SU-DHL-6 (cell line): ENCODE data around the gene ADAM10.

Experiments used
- H2AFZ ChIP-seq: fragments of 200-600 bp; sonication (generic); 2 replicates; pipeline ENCODE4 v1.6.1; 2014; ENCODE audit warnings: low read depth, mild to moderate bottlenecking, moderate library complexity, mixed read lengths, antibody characterized with exemption, low read length; ENCODE audit not compliant: severe bottlenecking
- H3F3A ChIP-seq: fragments of 200-600 bp; shearing (Covaris generic); 2 replicates; pipeline ENCODE4 v1.6.0; 2016; ENCODE audit warnings: antibody characterized with exemption, mild to moderate bottlenecking; ENCODE audit not compliant: insufficient read depth
- H3K27ac ChIP-seq: fragments of 200-600 bp; sonication (generic); 2 replicates; pipeline ENCODE4 v1.5.1; 2016; ENCODE audit warnings: low read depth, mild to moderate bottlenecking, low read length, moderate library complexity, mixed read lengths
- H3K27me3 ChIP-seq: fragments of 200-600 bp; sonication (generic), shearing (Covaris generic); 2 replicates; pipeline ENCODE4 v1.6.0; 2014; ENCODE audit warnings: mild to moderate bottlenecking, low read length
- H3K36me3 ChIP-seq: fragments of 200-600 bp; sonication (generic); 2 replicates; pipeline ENCODE4 v1.6.1; 2014; ENCODE audit warnings: mild to moderate bottlenecking, low read length, mixed read lengths
- H3K4me2 ChIP-seq: fragments of 300-600, 200-600 bp; shearing (Covaris generic), sonication (generic); 2 replicates; pipeline ENCODE4 v1.6.0; 2014; ENCODE audit warnings: low read length, low read depth, mild to moderate bottlenecking; ENCODE audit not compliant: poor library complexity, severe bottlenecking
- H3K4me3 ChIP-seq: fragments of 200-600 bp; sonication (generic); 2 replicates; pipeline ENCODE4 v1.5.1; 2014; ENCODE audit warnings: antibody characterized with exemption, low read length, mild to moderate bottlenecking, mixed read lengths; ENCODE audit not compliant: insufficient read depth, poor library complexity, severe bottlenecking
- H3K79me2 ChIP-seq: fragments of 200-600 bp; sonication (generic); 2 replicates; pipeline ENCODE4 v1.6.1; 2014; ENCODE audit warnings: mild to moderate bottlenecking, low read length, moderate library complexity; ENCODE audit not compliant: insufficient read depth
- H3K9ac ChIP-seq: fragments of 200-600 bp; sonication (generic); 2 replicates; pipeline ENCODE4 v1.7.0; 2014; ENCODE audit warnings: mild to moderate bottlenecking, low read length
- H3K9me2 ChIP-seq: fragments of 200-600 bp; sonication (generic); replicated peaks from 2 replicates; pipeline ENCODE4 v1.6.1; 2014; ENCODE audit warnings: low read length; ENCODE audit not compliant: insufficient read depth
- H3K9me3 ChIP-seq: fragments of 200-600 bp; sonication (generic); 2 replicates; pipeline ENCODE4 v1.6.1; 2014; ENCODE audit warnings: low read length, mixed read lengths; ENCODE audit not compliant: insufficient read depth
- H4K20me1 ChIP-seq: fragments of 200-600 bp; sonication (generic); 2 replicates; pipeline ENCODE4 v1.6.1; 2014; ENCODE audit warnings: low read depth, mild to moderate bottlenecking, antibody characterized with exemption, low read length, moderate library complexity, mixed read lengths
- EZH2phosphoT487 ChIP-seq: fragments of 200-600 bp; sonication (generic), shearing (Covaris generic); conservative IDR thresholded peaks from 2 replicates; pipeline ENCODE4 v1.6.1; 2018; ENCODE audit warnings: mild to moderate bottlenecking, antibody characterized with exemption, low read length, moderate library complexity, mixed read lengths
- TF ChIP-seq, protein P1 (sequence below): fragments of 200-600 bp; sonication (generic); IDR thresholded peaks from one replicate; pipeline ENCODE4 v1.5.1; 2017; ENCODE audit warnings: antibody characterized with exemption, mild to moderate bottlenecking, low read length, moderate library complexity; ENCODE audit not compliant: insufficient read depth, poor library complexity, severe bottlenecking

ADAM10 gene

DNA sequence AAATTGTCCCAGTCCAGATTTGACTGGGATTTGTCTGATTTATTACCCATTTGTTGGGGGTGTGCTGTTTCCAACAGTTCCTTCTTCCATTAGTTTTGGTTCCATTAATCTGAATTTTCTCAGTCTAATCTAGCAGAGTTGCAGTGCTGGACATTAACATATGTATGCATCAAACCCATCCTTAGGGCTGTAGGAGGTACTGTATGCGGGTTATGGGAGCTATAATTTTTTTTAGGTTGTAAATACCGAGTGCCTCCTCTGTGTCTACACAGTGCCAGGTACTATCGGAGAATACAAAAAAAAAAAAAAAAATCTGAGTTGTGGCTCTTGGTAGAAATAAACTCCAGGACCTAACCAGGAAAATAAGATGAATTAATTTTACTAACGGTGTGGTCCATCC, 183.9 kb downstream of the ADAM10 start:
- H3K36me3 ChIP-seq: no peaks in the 10 kb centered on the region
- no peak overlapping the region for H2AFZ ChIP-seq
- no peaks in the 10 kb centered on the region for H3F3A ChIP-seq
- H3K9me2 ChIP-seq: no peaks in the 10 kb centered on the region
- no peaks in the 10 kb centered on the region for H4K20me1 ChIP-seq
- TF ChIP-seq, protein P1, sequence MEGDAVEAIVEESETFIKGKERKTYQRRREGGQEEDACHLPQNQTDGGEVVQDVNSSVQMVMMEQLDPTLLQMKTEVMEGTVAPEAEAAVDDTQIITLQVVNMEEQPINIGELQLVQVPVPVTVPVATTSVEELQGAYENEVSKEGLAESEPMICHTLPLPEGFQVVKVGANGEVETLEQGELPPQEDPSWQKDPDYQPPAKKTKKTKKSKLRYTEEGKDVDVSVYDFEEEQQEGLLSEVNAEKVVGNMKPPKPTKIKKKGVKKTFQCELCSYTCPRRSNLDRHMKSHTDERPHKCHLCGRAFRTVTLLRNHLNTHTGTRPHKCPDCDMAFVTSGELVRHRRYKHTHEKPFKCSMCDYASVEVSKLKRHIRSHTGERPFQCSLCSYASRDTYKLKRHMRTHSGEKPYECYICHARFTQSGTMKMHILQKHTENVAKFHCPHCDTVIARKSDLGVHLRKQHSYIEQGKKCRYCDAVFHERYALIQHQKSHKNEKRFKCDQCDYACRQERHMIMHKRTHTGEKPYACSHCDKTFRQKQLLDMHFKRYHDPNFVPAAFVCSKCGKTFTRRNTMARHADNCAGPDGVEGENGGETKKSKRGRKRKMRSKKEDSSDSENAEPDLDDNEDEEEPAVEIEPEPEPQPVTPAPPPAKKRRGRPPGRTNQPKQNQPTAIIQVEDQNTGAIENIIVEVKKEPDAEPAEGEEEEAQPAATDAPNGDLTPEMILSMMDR: no peak
- TF ChIP-seq EZH2phosphoT487: no peak
- no peaks in the 10 kb centered on the region for H3K27me3 ChIP-seq
- no peak overlapping the region for H3K27ac ChIP-seq
- no peaks in the 10 kb centered on the region for H3K79me2 ChIP-seq
- no peak overlapping the region for H3K4me2 ChIP-seq
- no peaks in the 10 kb centered on the region for H3K9me3 ChIP-seq
- H3K9ac ChIP-seq: no peak overlapping the region
- H3K4me3 ChIP-seq: no peak overlapping the region

DNA sequence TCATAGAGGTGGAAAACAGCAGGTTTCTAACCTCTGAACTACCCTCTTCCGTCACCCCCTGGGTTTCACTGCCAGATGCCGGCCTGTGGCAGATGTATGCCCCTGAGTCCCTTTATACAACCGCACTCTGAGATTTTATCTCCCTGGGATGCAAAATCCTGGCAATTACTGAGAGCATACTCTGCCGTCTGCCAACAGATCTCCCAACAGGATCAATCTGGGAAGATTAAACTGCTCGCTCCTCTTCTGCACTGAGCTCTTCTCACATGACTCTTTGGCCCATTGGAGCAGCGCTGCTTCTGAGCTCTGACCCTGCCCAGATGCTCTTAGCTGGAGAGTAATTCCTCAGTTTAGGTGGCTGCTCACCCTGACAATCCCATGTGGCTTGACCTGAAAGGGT, 184.5 kb downstream of the ADAM10 start:
- no peaks in the 10 kb centered on the region for H3K36me3 ChIP-seq
- H3F3A ChIP-seq: no peaks in the 10 kb centered on the region
- no peak overlapping the region for H3K27ac ChIP-seq
- H3K9me2 ChIP-seq: no peaks in the 10 kb centered on the region
- no peak overlapping the region for H2AFZ ChIP-seq
- no peaks in the 10 kb centered on the region for H4K20me1 ChIP-seq
- H3K4me3 ChIP-seq: no peak overlapping the region
- H3K4me2 ChIP-seq: no peak overlapping the region
- H3K79me2 ChIP-seq: no peaks in the 10 kb centered on the region
- no peaks in the 10 kb centered on the region for H3K27me3 ChIP-seq
- H3K9me3 ChIP-seq: no peaks in the 10 kb centered on the region
- no peak overlapping the region for H3K9ac ChIP-seq
- TF ChIP-seq EZH2phosphoT487: no peak
- TF ChIP-seq, protein P1: no peak

DNA sequence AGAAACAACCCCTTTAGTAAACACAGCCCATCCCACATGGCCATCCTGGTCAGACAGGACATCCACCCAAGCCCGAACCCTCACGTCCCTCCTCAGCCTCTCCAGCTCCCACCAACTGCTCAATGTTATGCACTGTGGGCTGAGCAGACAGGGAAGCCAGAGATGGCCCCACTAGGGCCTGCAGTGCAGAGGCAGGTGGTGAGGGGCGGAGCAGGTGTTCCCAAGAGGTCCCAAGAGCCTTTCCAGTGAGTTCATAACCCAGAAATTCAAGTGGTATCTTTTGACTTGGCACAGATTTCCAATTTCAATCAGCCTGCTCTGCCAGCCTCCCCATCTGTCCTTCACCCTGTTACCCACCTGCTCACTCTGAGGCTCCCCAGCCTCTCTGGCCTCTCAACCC, 187.4 kb downstream of the ADAM10 start:
- Histone ChIP-seq H3K4me3 (no peak overlapping the region), H3K79me2 (no peaks in the 10 kb centered on the region), H3K27me3 (no peaks in the 10 kb centered on the region), H4K20me1 (no peaks in the 10 kb centered on the region), H3K9me2 (no peaks in the 10 kb centered on the region), H3K4me2 (no peak overlapping the region), H3K27ac (no peak overlapping the region), H3K36me3 (no peaks in the 10 kb centered on the region), H3K9ac (no peak overlapping the region), H3F3A (no peaks in the 10 kb centered on the region), H2AFZ (no peak overlapping the region), H3K9me3 (no peaks in the 10 kb centered on the region)
- TF ChIP-seq, protein P1: no peak
- no peak for TF ChIP-seq EZH2phosphoT487
